ENCODE measurements around the gene SIGLEC9.

Gene SIGLEC9

GRCh38 chr19:51147663-51148062 is 23.0 kb downstream of the SIGLEC9 start:
- no peak for DNase-seq

- DNase-seq, result no peak
Observed at GRCh38 chr19:51148580-51148979, 23.9 kb downstream of the SIGLEC9 start.

GRCh38 chr19:51150627-51151026 is 25.9 kb downstream of the SIGLEC9 start:
- DNase-seq, result no peak

GRCh38 chr19:51156710-51157109 is 32.0 kb downstream of the SIGLEC9 start:
- no peak for DNase-seq

GRCh38 chr19:51157265-51157664 is 32.6 kb downstream of the SIGLEC9 start:
- DNase-seq, result no peak

GRCh38 chr19:51158474-51159129 is 33.9 kb downstream of the SIGLEC9 start:
- peak; percentile 89 for DNase-seq

GRCh38 chr19:51159656-51160055 is 35.0 kb downstream of the SIGLEC9 start:
- DNase-seq, result no peak

- DNase-seq, result no peak
Observed at GRCh38 chr19:51161266-51161665, 36.6 kb downstream of the SIGLEC9 start.

GRCh38 chr19:51161867-51162496 is 37.3 kb downstream of the SIGLEC9 start:
- DNase-seq, result no peak

GRCh38 chr19:51163257-51163656 is 38.6 kb downstream of the SIGLEC9 start:
- no peak for DNase-seq

- DNase-seq, result no peak
Observed at GRCh38 chr19:51164215-51164614, 39.5 kb downstream of the SIGLEC9 start.

GRCh38 chr19:51166846-51167490 is 42.3 kb downstream of the SIGLEC9 start:
- no peak for DNase-seq

- DNase-seq, result no peak
Observed at GRCh38 chr19:51168564-51169282, 44.0 kb downstream of the SIGLEC9 start.

- DNase-seq, result peak; percentile 77
Observed at GRCh38 chr19:51169283-51169918, 44.7 kb downstream of the SIGLEC9 start.

- DNase-seq, result no peak
Observed at GRCh38 chr19:51172223-51172622, 47.5 kb downstream of the SIGLEC9 start.

- DNase-seq, result no peak
Observed at GRCh38 chr19:51173681-51174080, 49.0 kb downstream of the SIGLEC9 start.

GRCh38 chr19:51179256-51179655 is 54.5 kb downstream of the SIGLEC9 start:
- DNase-seq, result no peak
